Measurements from ENCODE around the gene PRPF6. TPM values are rescaled to one million over a fixed set of nuclear protein-coding genes. Genes with fewer than 3 reads are reported as not detected.

PRPF6 gene
- total and polyA plus RNA-seq, 2 of the 13 experiments (the other 11 are each of a cell fraction or from before 2014, with no cell fraction given) = 63.7 to 101 TPM

DNA sequence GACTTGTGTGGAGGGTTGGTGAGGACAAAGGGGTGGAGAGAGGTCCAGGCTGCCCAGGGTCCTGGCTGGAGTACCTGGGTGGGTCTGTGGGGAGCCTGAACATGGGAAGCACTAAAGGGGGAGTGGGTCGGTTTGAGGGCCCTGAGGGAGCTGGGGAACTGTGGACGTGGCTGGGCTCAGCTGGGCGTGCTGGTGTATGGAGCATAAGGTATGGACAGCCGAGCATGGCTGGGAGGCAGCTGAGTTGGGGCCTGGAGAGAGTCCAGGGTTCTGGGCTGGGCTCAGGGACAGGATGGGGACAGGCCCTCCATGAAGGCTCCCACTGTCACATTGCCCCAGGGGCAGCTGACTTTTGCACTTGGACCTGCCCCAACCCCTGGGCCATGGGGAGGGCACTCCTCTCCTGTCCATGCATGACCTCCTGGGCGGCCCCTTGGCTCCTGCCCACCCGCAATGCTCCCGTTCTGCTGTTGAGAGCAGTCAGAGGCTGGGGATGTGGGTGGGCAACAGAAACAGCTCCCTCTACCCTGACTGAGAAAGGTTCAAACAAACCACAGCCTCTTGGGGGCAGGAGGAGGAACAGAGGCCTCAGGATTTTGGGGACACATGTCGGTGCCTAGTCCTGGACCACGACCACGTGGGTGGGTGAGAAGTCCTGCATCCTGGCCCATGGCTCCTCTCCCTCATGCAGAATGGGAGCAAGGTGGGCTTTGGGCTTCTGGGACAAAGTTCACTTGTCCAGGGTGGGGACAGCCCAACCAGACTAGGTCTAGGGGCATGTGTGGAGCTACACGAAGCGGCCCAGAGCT lies 59.5 kb downstream of the PRPF6 start (continued):
- TF ChIP-seq ZBTB49 (CRISPR knock-in tag; IDR thresholded peaks at IDR 0.05; ENCODE audit: borderline replicate concordance) (peak; percentile 67; the same call in 1 of the 2 replicates), ZNF407 (CRISPR knock-in tag; IDR thresholded peaks at IDR 0.05; ENCODE audit: not compliant biosample characterization) (no peak), HDAC1 (CRISPR knock-in tag; IDR thresholded peaks at IDR 0.05) (peak; percentile 54; the same call in 1 of the 2 replicates), ZNF34 (CRISPR knock-in tag; IDR thresholded peaks at IDR 0.05; ENCODE audit: borderline replicate concordance) (no peak), ZKSCAN5 (CRISPR knock-in tag; IDR thresholded peaks at IDR 0.05) (no peak), SOX13 (IDR thresholded peaks at IDR 0.05) (no peak), SOX13 (CRISPR knock-in tag; conservative IDR thresholded peaks at IDR 0.05 in 1 of 2, IDR thresholded peaks at IDR 0.05 in 1 of 2) (no peak), MAF1 (CRISPR knock-in tag; IDR thresholded peaks at IDR 0.05; ENCODE audit: borderline replicate concordance) (no peak), RBM39 (IDR thresholded peaks at IDR 0.05; ENCODE audit: low read depth, low read length, poor library complexity, severe bottlenecking) (peak; percentile 20), PBX2 (CRISPR knock-in tag; IDR thresholded peaks at IDR 0.05) (no peak), ZNF260 (CRISPR knock-in tag; IDR thresholded peaks at IDR 0.05; ENCODE audit: borderline replicate concordance, low read depth) (no peak)
- TF ChIP-seq, protein P1, sequence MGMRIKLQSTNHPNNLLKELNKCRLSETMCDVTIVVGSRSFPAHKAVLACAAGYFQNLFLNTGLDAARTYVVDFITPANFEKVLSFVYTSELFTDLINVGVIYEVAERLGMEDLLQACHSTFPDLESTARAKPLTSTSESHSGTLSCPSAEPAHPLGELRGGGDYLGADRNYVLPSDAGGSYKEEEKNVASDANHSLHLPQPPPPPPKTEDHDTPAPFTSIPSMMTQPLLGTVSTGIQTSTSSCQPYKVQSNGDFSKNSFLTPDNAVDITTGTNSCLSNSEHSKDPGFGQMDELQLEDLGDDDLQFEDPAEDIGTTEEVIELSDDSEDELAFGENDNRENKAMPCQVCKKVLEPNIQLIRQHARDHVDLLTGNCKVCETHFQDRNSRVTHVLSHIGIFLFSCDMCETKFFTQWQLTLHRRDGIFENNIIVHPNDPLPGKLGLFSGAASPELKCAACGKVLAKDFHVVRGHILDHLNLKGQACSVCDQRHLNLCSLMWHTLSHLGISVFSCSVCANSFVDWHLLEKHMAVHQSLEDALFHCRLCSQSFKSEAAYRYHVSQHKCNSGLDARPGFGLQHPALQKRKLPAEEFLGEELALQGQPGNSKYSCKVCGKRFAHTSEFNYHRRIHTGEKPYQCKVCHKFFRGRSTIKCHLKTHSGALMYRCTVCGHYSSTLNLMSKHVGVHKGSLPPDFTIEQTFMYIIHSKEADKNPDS (CRISPR knock-in tag; IDR thresholded peaks at IDR 0.05) = no peak

All from HepG2 (cell line).